Myocyte (in vitro differentiated cells): ENCODE measurements around the gene NHEJ1. TPM values are rescaled to one million over a fixed set of nuclear protein-coding genes. Genes with fewer than 3 reads are reported as not detected.

Source experiments
- DNase-seq: peaks from one replicate; pipeline ENCODE4 v3.0.0-alpha.2; 2012; ENCODE audit warnings: low read depth
- total RNA-seq: library from RNA; depleted of rRNA; stranded (reverse); fragments of >200 nt; gene quantifications from 2 replicates; pipeline ENCODE4 v1.2.3, GENCODE V29; 2014

Gene NHEJ1
- total RNA-seq, 1 donor from 2014 or later, result 13.6 TPM

GRCh38 chr2:219059725-219060682 is 100.6 kb downstream of the NHEJ1 start:
- DNase-seq, result no peak

- DNase-seq, result no peak
Measured at GRCh38 chr2:219059375-219059724, 101.3 kb downstream of the NHEJ1 start.

GRCh38 chr2:219058541-219059374 is 101.9 kb downstream of the NHEJ1 start:
- DNase-seq, result peak; percentile 8

- DNase-seq, result peak; percentile 64
Measured at GRCh38 chr2:219057709-219058540, 102.7 kb downstream of the NHEJ1 start.

- no peak for DNase-seq
Measured at GRCh38 chr2:219056896-219057708, 103.5 kb downstream of the NHEJ1 start.

- no peak for DNase-seq
Measured at GRCh38 chr2:219056176-219056895, 104.3 kb downstream of the NHEJ1 start.

- no peak for DNase-seq
Measured at GRCh38 chr2:219054956-219055903, 105.4 kb downstream of the NHEJ1 start.

GRCh38 chr2:219049282-219049681 is 111.3 kb downstream of the NHEJ1 start:
- DNase-seq, result no peak

- peak; percentile 63 for DNase-seq
Measured at GRCh38 chr2:219045937-219046550, 114.6 kb downstream of the NHEJ1 start.

GRCh38 chr2:219042750-219043149 is 117.9 kb downstream of the NHEJ1 start:
- DNase-seq, result no peak

GRCh38 chr2:219042157-219042556 is 118.5 kb downstream of the NHEJ1 start:
- DNase-seq, result no peak

- peak; percentile 54 for DNase-seq
Measured at GRCh38 chr2:219041252-219041651, 119.4 kb downstream of the NHEJ1 start, which contains the start of gene CFAP65. Gene CFAP65, minus strand, starts transcription at chr2:219041516. Its CDS starts 2,468 bp downstream, at chr2:219039048.

- no peak for DNase-seq
Measured at GRCh38 chr2:219038600-219038999, 122.0 kb downstream of the NHEJ1 start.

GRCh38 chr2:219037783-219038499 is 122.7 kb downstream of the NHEJ1 start:
- no peak for DNase-seq

GRCh38 chr2:219035942-219036341 is 124.7 kb downstream of the NHEJ1 start:
- no peak for DNase-seq

GRCh38 chr2:219034823-219035222 is 125.8 kb downstream of the NHEJ1 start:
- no peak for DNase-seq

- no peak for DNase-seq
Measured at GRCh38 chr2:219032051-219032745, 128.4 kb downstream of the NHEJ1 start.
